Transverse colon (tissue), 3 donors: ENCODE results near the gene GRIA4.

Experiments
- CTCF ChIP-seq, 5 experiments: fragments of 200-600 bp in 3 of 5; fragments of 450-650 bp in 2 of 5; sonication (generic) in 3 of 5; IDR thresholded peaks; 1 replicate in 2 of 5; 2 replicates in 3 of 5; pipeline ENCODE4 v1.5.1; 2016 to 2017; ENCODE audit warnings: antibody characterized with exemption in 5 of 5, inconsistent platforms in 3 of 5, mild to moderate bottlenecking in 2 of 5, moderate library complexity in 1 of 5
- POLR2A ChIP-seq: fragments of 450-650 bp; IDR thresholded peaks from one replicate; pipeline ENCODE4 v1.6.1; 2016; ENCODE audit warnings: antibody characterized with exemption, mild to moderate bottlenecking, moderate library complexity

- TF ChIP-seq CTCF (IDR thresholded peaks at IDR 0.05) = no peak
- TF ChIP-seq POLR2A = no peak
Measured at GRCh38 chr11:105918039-105918438, 308.2 kb downstream of the GRIA4 start.
